Measurements from ENCODE around the gene SUB1. TPM values are rescaled to one million over a fixed set of nuclear protein-coding genes. Genes with fewer than 3 reads are reported as not detected.

SUB1 gene
- total and polyA plus RNA-seq, 2 donors (not counting 3 experiments of a cell fraction or from before 2014, with no cell fraction given), result 60.1 to 252 TPM

DNA sequence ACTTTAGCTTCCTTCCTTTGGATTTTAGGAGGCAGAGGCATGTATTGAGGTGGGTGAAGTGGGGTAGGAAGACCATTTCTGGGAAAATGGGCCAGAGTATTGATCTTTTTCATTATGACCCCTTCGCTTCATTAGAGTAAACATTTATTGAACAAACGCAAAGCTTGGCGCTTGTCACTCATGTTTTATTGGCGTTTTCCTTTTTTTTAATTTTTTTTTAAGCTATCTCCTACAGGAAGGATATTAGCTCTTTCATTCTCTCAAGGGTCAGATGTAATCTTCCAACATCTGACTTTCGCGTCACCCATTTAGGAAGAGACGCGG is 273 bp upstream of the SUB1 start:
- CTCF ChIA-PET, result interaction anchor here (0.9 to 2.4 kb wide), 5 partner anchors 9 to 352 kb away, joined by 3 to 21 read pairs (median 3); no protein-coding TSS in a partner anchor

DNA sequence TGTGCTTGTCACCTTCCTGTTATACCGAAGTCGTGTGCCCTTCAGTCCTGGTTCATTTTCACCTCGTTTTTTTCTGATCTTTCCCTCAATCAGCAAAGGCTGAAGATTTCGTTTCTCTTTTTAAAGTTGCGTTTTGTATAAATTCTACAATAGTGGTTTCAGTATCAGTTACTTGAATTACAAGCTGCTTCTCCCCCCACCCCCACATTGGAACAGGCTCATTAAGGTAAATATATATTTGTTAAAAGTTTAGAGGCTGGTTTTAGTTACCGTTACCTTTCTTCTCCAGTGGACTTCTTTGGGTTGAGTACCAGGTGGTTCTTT is 881 bp downstream of the SUB1 start:
- intact Hi-C loops (cut with micrococcal nuclease) (loop anchor here (1.0 to 10.0 kb wide), 3 partner anchors 142 to 489 kb away; partner anchors contain the start of gene ZFR), dilution Hi-C loops (cut with MboI; ENCODE audit: extremely low pct_ligation_motif_present, low sequenced_read_pairs) (no loop called here)
- DNase-seq (ENCODE audit: low read depth, low spot score), result no peak
- BruUV-seq (replicated peaks), result no TSS peak
- TF ChIP-seq JUN (IDR thresholded peaks at IDR 0.05; ENCODE audit: borderline replicate concordance, insufficient read depth, insufficient read length, low read depth), result no peak
- ChIA-PET POLR2A (no interaction called here), CTCF (interaction anchor here (1.1 kb wide), 1 partner anchor 97 kb away, joined by 5 read pairs; no protein-coding TSS in a partner anchor)
- Histone ChIP-seq H3K36me3 (ENCODE audit: control insufficient read depth in 2 of 2, extremely low read depth in 1 of 2, insufficient read depth in 2 of 2, low read length in 2 of 2) (peaks cover 3 to 5% of the 10 kb centered on the region in 2 experiments), H3K4me1 (ENCODE audit: control insufficient read depth, extremely low read depth, insufficient read depth, low read length) (peaks cover 24% of the 10 kb centered on the region), H3K9me1 (replicated peaks; ENCODE audit: control insufficient read depth, extremely low read depth, insufficient read depth, low read length) (no peaks in the 10 kb centered on the region), H3K27ac (ENCODE audit: insufficient read depth, low read depth, low read length) (peak overlapping the region; percentile 84), H3K27me3 (ENCODE audit: control insufficient read depth in 2 of 2, insufficient read depth in 2 of 2, low read length in 2 of 2) (no peaks in the 10 kb centered on the region), H3K4me3 (replicated peaks in 1 of 3; ENCODE audit: insufficient read depth in 1 of 3, low read depth in 1 of 3, low read length in 3 of 3) (peak overlapping the region; percentile 89 to 99 (median 94)), H3K79me2 (ENCODE audit: control insufficient read depth, insufficient read depth, low read length) (peaks cover 40% of the 10 kb centered on the region), H3K4me2 (ENCODE audit: insufficient read depth, low read length) (peak overlapping the region; percentile 99), H4K20me1 (replicated peaks; ENCODE audit: control insufficient read depth, extremely low read depth, insufficient read depth, low read length) (peaks cover 6% of the 10 kb centered on the region), H2AFZ (ENCODE audit: low read depth, low read length) (peak overlapping the region; percentile 23), H3K9ac (replicated peaks; ENCODE audit: extremely low read depth, insufficient read depth, low read length) (peak overlapping the region; percentile 95), H3K9me3 (replicated peaks; ENCODE audit: control insufficient read depth, insufficient read depth, low read length) (no peaks in the 10 kb centered on the region)
- no peak for FAIRE-seq

More for the DNA sequence above, 273 bp upstream of the SUB1 start:
- no peak for FAIRE-seq
- Histone ChIP-seq H3K27ac (ENCODE audit: insufficient read depth, low read depth, low read length) (peak overlapping the region; percentile 84), H3K27me3 (ENCODE audit: control insufficient read depth in 2 of 2, insufficient read depth in 2 of 2, low read length in 2 of 2) (no peaks in the 10 kb centered on the region), H4K20me1 (replicated peaks; ENCODE audit: control insufficient read depth, extremely low read depth, insufficient read depth, low read length) (peaks cover 6% of the 10 kb centered on the region), H2AFZ (ENCODE audit: low read depth, low read length) (peak overlapping the region; percentile 63), H3K79me2 (ENCODE audit: control insufficient read depth, insufficient read depth, low read length) (peaks cover 39% of the 10 kb centered on the region), H3K9me3 (replicated peaks; ENCODE audit: control insufficient read depth, insufficient read depth, low read length) (no peaks in the 10 kb centered on the region), H3K9me1 (replicated peaks; ENCODE audit: control insufficient read depth, extremely low read depth, insufficient read depth, low read length) (no peaks in the 10 kb centered on the region), H3K9ac (replicated peaks; ENCODE audit: extremely low read depth, insufficient read depth, low read length) (peak overlapping the region; percentile 95), H3K4me2 (ENCODE audit: insufficient read depth, low read length) (peak overlapping the region; percentile 86), H3K4me3 (replicated peaks in 1 of 3; ENCODE audit: insufficient read depth in 1 of 3, low read depth in 1 of 3, low read length in 3 of 3) (peak overlapping the region; percentile 89 to 99 (median 94)), H3K36me3 (ENCODE audit: control insufficient read depth in 2 of 2, extremely low read depth in 1 of 2, insufficient read depth in 2 of 2, low read length in 2 of 2) (peaks cover 3 to 5% of the 10 kb centered on the region in 2 experiments), H3K4me1 (ENCODE audit: control insufficient read depth, extremely low read depth, insufficient read depth, low read length) (peaks cover 24% of the 10 kb centered on the region)
- dilution Hi-C loops (cut with MboI; ENCODE audit: extremely low pct_ligation_motif_present, low sequenced_read_pairs), result no loop called here
- BruUV-seq (replicated peaks), result no TSS peak
- POLR2A ChIA-PET, result interaction anchor here (0.5 to 1.2 kb wide), 3 partner anchors 15 to 413 kb away, joined by 3 to 5 read pairs (median 3); no protein-coding TSS in a partner anchor
- DNase-seq (ENCODE audit: low read depth, low spot score), result no peak
- TF ChIP-seq MYC (IDR thresholded peaks at IDR 0.05; ENCODE audit: low read depth, low read length), result no peak
- TF ChIP-seq GATA2 (IDR thresholded peaks at IDR 0.05; ENCODE audit: insufficient read depth, insufficient read length, low read depth, low read length), result peak; percentile 42
- no peak for TF ChIP-seq POLR2A (IDR thresholded peaks at IDR 0.05; ENCODE audit: low read depth, low read length)
- TF ChIP-seq, protein P1, sequence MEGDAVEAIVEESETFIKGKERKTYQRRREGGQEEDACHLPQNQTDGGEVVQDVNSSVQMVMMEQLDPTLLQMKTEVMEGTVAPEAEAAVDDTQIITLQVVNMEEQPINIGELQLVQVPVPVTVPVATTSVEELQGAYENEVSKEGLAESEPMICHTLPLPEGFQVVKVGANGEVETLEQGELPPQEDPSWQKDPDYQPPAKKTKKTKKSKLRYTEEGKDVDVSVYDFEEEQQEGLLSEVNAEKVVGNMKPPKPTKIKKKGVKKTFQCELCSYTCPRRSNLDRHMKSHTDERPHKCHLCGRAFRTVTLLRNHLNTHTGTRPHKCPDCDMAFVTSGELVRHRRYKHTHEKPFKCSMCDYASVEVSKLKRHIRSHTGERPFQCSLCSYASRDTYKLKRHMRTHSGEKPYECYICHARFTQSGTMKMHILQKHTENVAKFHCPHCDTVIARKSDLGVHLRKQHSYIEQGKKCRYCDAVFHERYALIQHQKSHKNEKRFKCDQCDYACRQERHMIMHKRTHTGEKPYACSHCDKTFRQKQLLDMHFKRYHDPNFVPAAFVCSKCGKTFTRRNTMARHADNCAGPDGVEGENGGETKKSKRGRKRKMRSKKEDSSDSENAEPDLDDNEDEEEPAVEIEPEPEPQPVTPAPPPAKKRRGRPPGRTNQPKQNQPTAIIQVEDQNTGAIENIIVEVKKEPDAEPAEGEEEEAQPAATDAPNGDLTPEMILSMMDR (IDR thresholded peaks at IDR 0.05; ENCODE audit: extremely low read depth in 1 of 2, insufficient read depth in 1 of 2, low read depth in 1 of 2, low read length in 2 of 2), result no peak
- intact Hi-C loops (cut with micrococcal nuclease), result loop anchor here (1.0 to 10.0 kb wide), 5 partner anchors 12 to 488 kb away; no protein-coding TSS in a partner anchor
